Ramos (cell line): ENCODE results near the gene EGLN1.

Experiments used
- in situ Hi-C: fragments of 300-500 bp; cut with MboI; formaldehyde crosslinking; loops from one replicate; pipeline ENCODE4 v1.14.3; 2022; ENCODE audit warnings: low sequenced_read_pairs; ENCODE audit not compliant: unreplicated experiment

The EGLN1 gene

DNA sequence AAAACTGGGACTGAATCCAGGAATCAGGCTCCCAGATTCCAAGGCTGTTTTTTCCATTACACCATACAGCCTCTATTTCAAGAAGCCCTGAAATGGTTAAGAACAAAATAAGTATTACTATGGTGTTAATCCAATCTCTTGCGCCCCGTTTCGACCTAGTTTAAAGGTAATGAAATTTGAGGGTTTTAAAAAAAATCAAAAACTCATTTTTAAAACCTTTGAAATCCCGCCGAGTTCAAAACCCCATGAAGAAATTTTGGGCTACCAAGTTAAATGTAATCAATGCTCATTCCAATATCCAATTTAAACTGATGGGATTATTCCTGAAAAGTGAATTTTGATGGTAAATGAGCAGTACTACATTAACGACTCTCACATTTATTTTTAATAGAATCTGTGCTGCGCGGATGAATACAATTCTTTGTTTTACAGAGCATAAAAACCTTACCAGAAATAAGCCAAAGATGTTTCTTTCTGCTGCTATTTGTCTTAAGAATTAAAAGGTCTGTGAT lies 767 bp upstream of the EGLN1 start:
- in situ Hi-C loops = no loop called here

DNA sequence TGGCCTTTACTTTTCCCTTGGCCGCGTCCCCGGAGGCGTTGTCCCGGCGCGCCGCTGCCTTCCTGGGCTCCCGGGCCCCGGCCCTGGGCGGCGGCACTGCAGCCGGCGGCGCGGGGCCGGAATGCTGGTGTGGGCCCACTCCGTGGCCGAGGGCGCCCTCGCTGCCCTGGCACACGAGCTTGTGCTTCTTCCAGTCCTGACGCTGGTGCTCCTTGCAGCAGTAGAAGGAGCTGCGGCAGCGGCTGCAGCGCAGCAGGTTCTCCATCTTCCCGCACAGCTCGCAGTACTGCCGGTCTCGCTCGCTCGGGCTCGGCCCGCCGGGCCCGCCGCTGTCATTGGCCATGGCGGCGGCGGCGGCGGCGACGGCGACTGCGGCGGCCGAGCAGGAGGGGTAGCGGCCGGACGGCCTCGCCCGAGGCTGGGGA lies 529 bp downstream of the EGLN1 start:
- in situ Hi-C loops = no loop called here

DNA sequence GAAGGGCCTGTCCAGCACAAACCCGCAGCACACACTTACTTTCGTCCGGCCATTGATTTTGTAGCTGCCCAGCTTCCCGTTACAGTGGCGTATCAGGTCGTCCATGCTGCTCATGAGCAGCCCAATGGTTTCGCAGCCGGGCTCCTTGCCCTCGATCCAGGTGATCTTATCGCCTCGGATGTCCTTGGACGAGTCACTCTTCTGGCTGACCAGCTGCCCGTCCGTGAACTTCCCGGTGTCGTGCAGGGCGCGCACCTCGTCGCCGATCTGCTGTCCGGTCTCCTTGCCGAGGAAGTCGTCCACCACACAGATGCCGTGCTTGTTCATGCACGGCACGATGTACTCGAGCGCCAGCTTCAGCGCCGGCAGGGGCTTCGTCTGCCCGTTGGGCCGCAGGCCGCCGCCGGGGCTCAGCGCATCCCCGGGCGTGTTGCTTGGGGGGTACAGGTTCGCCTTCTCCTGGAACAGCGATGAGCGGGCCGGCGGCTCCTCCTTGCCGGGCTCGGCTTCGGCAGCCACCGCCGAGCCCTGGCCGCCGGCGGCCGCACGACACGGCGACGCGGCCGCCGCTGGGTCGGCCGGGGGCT lies 1.0 kb downstream of the EGLN1 start:
- in situ Hi-C loops = no loop called here

DNA sequence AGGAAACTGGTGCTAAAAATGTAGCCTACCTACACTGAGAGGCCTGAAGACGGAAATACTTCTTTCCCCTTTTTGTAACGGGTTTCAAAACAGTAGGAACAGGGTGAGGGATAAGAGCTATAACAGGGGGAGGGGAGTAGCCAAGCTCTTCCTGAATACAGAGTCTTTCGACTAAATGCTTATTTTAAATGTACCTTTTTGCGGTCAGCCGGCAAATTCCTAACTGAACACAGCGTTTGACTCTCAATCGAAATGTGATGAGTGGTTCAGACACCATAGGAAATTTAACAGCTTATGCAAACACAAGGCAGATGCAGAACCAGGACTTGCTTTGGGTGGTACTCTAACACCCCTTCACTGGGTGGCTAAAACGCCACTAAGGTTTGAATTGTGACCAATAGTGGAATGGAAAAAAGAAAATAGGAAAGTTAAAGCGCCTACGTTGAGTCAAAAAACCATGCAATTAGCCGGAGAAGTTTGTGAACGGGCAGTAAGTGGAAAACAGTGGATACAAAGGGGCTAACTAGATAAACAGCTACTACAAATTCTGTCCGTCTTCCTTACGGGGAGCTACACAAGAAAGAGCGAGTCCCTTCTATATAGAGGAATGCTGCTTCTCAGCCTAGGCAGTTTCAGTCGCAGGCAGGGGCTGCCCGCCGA lies 1.7 kb downstream of the EGLN1 start:
- in situ Hi-C loops = no loop called here

DNA sequence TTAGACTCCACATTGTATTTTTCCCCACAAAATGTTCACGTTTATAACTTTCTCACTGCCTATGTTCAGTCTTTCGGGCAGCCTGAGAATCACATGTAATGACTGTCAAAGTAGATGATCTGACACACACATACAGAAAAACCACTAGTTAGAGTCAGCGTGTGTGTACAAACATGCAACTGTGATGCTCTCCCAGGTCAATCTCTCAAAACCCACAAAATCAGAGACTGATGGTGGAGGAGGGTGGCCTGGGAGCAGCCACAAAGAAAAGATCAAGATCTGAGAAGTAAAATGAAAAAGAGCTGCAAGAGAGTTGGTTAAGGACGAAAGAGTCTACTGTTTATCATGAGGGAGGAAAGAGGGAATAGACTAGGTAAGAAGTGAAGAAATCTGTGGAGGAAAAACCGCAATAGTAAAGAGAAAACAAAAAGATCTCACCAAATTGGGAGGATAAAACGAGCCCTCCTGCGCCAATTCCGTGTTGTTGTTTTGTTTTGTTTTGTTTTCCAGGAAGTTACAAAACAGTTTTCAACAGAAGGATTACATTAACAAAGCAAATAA lies 2.3 kb downstream of the EGLN1 start:
- in situ Hi-C loops = no loop called here

DNA sequence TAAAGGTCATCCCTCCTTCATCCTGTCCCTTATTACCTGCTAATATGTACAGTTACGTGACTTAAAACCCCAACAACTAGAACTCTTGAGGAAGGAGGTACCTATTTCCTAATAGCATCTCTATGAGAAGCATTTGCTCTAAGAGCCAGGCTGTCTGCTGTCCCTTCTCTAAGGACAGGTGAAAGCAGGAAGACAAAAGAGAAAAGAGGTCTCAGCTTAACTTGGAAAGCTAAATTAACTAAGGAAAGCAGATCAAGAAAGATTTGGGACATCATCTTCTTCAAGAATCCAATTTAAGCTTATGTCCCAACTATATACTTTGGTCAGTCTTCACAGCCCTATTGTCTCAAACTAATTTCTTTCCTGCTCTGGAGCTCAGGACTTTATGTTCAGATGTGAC lies 2.9 kb downstream of the EGLN1 start:
- in situ Hi-C loops = no loop called here

DNA sequence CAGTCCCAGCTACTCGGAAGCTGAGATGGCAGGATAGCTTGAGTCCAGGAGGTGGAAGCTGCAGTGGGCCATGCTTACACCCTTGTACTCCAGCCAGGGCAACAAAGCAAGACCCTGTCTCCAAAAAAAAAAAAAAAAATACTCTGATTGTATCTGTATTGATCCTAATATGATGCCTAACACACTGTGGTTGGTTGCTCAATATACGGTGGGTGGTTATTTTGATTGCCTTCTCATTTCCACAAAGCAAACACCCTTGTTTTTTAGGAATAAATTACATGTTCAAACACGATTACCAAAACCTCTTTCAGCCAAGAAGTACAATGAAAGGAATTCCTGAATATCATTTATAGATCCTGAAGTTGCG lies 3.4 kb downstream of the EGLN1 start:
- in situ Hi-C loops = no loop called here

DNA sequence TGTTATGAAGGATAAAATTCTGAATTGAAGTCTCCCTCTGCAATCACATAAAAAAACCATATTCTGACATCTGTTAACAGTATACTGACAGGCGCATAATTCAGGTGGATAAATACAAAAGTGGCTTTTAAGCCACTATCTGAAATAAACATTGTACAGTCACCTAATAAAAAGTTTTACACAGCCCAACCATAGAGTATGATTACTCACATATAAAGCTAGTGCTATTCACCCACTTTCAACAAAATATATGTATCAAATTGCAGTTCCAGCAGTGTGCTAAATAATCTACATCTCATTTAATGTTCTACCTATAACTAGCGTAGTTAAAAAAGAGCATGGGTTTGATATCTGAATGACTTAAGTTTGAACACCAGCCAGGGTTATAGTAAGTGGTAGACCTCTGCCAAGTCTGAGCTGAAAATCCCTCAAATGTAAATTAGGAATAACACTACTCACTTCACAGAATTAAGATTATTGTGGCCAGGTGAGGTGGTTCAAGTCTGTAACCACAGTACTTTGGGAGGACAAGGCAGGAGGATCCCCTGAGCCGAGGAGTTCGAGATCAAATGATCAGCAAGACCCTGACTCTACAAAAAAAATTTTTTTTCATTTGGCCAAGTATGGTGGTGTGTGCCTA lies 3.9 kb downstream of the EGLN1 start:
- in situ Hi-C loops = no loop called here

DNA sequence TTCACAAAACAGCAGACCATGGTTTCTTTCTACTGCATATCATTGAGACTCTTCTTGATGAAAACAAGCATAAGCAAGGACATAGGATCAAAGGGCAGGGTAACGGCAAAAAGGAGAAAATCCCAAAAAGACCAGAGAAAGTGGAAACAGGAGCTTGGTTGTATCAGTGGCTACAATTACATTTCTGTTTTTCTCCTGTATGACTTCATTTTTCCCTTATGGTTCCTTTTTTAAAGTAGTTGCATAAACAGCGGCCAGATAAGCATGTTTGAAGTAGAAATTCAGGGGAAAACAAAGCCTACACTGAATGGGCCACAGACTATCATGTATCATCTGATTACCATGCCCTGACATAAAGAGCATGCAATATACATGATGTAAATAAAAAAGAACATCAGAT lies 4.6 kb downstream of the EGLN1 start:
- in situ Hi-C loops = no loop called here

DNA sequence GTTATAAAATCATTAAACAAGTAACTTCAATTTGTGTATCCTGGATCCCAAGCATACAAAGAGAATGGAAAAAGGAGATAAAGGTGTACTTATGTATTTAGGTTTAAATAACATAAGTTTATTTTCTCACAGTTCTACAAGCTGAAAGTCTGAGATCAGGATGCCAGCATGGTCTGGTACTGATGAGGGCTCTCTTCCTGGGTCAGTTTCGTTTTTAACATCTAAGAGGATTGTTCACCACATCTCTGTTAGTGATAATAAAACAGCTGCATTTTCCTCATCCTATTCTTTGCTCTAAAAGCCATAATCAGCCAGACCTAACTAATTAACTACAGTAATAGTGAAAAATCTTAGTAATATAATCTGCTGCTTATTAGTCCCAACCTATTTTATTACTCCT lies 5.2 kb downstream of the EGLN1 start:
- in situ Hi-C loops = no loop called here

DNA sequence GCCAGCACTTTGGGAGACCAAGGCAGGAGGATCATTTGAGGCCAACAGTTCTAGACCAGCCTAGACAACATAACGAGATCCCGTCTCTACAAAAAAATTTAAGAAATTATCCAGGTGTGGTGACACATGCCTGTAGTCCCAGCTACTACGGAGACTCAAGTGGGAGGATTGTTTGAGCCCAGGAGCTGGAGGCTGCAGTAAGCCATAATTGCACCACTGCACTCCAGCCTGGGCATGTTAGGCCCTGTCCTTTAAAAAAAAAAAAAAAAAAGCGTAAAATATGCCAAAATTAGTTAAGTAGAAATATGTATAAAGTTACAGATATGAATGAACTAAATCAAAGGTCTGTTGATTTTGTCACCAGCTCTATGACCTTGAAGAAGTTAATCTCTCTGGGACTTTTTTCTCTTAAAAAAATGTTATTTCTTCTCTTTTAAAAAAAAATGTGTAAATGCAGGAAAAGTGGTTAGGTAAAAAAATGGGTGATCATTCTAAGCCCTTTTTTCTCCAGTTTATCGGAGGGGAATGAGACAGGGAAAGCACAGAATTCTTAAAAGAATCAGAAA lies 7.0 kb downstream of the EGLN1 start:
- in situ Hi-C loops = no loop called here

DNA sequence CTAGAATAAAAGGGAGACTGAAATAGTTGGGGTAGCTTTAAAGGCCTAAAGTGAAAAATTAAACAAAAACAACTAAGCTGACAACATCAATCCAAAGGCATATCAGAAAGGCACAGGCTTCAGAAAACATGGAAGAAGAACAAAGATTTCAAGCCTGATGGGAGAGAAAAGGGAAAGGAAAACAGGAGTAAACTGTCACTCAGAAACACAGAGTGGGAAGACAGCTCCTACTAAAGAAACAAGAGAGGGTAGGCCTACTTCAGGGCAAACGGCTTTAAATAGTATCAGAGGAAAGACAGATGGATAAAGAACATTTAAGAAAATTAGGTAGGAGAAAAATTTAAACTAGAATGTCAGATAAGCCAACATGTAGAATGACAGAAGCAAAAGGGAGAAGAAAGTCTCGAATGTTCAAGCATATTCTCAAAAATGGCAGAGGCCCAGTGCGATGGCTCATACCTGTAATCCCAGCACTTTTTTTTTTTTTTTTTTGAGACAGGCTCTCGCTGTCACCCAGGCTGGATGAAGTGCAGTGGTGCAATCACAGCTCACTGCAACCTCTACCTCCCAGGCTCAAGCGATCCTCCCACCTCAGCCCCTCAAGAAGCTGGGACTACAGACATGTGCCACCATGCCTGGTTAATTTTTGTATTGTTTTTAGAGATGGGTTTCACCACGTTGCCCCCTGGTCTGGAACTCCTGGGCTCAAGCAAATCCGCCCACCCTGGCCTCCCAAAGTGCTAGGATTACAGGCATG lies 7.6 kb downstream of the EGLN1 start:
- in situ Hi-C loops = no loop called here

DNA sequence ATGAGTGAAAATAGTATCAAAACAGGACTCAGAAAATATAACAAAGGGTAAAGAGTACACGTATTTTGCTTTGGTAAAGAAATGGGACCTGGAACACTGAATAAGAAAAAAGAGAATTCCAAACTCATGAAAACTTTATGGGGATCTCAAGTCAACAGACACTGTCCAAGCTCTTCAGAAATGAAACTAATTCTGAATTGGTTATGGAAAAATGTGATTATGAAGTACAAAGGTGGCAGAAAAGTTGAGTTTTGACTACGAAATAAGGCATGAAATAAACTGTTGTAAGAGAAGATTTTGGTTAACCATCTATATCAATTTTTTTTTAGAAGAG lies 8.4 kb downstream of the EGLN1 start:
- in situ Hi-C loops = no loop called here

DNA sequence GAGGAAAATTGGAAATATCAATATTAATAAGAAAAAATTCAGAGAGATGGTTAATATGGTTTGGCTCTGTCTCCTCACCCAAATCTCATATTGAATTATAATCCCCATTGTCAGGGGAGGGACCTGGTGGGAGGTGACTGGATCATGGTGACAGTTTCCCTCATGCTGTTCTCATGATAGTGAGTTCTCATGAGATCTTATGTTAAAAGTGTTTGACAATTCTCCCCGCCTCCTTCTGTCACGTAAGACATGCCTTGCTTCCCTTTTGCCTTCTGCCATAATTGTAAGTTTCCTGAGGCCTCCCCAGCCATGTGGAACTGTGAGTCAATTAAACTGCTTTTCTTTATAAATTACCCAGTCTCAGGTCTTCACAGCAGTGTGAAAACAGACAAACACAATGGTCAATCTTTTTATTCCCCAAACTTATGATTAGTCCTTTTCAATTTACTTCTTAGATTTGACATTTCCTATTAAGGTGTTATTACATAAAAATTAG lies 11.0 kb downstream of the EGLN1 start:
- in situ Hi-C loops = no loop called here

DNA sequence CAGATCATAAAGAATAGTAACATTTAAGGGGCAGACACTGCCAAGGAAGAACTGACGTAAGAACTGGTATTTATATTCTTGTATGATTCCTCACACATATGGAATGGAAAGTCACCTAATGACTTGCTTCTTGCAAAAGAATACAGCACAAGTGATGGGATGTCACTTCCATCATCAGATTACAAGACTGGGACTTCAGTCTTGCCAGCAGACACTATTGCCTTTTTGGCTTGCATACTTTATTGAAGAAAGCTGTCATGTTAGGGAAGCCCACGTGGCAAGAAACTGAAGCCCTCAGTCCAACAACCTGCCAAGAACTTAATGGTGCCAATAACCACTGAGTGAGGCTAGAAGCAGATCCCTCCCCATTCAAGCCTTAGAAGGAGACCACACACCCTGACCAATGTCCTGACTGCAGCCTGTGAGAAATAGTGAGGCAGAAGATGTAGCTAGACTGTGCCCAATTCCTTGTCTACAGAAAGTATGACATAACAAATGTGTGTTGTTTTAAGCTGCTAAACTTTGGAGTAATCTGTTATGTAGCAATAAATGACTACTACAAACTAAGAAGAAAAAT lies 12.0 kb downstream of the EGLN1 start:
- in situ Hi-C loops = no loop called here

DNA sequence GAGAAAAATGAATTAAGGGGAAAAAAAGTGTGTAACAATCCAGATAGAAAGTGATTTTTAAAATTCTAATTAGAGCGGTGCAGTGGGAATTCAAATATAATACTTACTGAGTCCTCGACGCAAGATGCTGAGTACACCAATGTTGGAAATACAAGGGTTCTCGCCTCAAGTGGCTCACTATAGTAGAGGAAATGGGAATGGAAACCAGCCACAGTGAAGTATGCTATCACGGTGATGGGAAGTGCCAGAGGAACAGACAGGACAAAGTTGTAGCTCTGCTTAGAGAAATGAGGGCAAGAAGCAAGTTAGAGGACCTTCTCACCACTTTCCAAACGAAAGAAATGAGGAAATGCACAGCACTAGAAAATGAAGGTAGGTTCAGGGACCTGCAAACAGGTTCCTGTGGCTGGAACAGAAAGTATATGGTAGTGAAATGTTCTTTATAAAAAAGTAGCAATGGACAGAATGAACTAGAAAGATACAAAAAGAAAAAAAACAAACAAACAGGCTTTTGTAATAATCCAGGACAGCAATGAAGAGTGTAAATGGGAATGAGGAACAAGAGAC lies 13.5 kb downstream of the EGLN1 start:
- in situ Hi-C loops = no loop called here

DNA sequence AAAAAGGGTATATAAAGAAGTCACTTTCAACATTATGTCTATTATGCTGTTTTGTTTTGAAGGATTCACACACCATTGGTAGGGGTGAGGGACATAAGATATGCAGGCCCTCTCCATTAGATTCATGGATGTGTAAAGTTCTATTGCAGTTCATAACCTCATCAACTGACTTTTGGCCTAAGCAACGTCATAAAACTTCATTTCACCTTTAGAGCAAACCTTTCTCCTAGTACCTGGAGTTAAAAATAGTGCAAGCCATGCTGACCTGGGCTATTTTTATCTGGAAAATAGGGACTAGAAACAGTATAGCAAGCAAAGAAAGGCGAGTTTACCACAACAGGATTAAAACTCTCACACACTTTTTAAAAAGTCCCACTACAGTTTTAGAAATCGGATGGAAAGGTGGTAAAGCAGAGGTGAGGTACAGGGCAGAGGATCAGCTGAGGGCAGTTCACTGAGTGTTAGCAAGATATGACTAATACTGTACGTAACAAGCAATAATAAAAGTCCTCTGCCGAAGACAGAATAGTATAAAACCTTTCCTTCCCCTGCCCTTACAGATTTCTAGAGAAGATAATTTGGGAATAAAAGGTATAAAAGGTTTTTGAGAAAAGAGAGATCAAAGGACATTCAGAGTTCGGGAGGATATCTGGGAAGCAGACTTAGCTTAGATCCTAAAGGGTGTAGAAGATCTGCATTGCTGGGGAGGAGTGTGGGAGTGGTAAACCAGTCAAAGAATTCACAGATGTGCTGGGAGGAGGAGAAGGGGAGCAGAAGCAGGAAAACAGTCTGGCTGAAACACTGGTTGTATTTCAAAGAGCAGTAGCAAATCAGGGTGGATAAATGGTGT lies 14.3 kb downstream of the EGLN1 start:
- in situ Hi-C loops = no loop called here

DNA sequence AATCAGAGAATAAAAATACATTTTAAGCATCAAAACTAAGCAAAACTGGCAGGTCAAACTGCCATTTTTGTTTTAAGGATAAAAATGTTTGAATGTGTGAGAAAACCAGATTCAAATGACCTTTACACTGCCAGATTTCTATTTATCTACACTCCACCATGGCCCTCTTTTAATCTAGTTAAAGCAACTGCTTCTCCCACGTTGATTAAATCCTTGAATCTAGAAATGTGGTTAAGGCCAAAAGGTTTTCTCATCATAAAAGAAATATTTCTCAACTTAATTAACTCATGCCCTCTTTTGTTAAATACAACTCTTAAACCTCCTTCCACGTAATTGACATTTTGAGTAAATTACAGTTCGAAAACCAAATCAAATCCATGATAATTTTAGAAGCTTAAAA lies 15.0 kb downstream of the EGLN1 start:
- in situ Hi-C loops = no loop called here

DNA sequence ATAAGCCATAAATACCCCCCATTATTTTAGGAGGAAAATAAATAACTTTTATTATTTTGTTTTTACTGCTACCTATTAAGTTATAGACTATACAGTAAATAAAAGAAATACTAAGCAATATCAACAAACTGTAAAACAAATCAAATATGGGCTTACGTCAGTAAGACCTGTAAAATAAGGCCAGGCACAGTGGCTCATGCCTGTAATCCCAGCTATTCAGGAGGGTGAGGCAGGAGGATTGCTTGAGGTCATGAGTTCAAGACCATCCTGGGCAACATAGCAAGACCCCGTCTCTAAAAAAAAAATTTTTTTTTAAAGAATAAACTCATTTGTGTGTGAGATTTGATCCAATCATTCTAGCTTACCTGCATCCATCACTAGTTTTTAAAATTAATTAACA lies 17.8 kb downstream of the EGLN1 start:
- in situ Hi-C loops = no loop called here
